ENCODE results near the gene SSTR5.

SSTR5 gene

GRCh38 chr16:1040346-1040745 is 32.2 kb upstream of the SSTR5 start:
- DNase-seq: no peak

DNA sequence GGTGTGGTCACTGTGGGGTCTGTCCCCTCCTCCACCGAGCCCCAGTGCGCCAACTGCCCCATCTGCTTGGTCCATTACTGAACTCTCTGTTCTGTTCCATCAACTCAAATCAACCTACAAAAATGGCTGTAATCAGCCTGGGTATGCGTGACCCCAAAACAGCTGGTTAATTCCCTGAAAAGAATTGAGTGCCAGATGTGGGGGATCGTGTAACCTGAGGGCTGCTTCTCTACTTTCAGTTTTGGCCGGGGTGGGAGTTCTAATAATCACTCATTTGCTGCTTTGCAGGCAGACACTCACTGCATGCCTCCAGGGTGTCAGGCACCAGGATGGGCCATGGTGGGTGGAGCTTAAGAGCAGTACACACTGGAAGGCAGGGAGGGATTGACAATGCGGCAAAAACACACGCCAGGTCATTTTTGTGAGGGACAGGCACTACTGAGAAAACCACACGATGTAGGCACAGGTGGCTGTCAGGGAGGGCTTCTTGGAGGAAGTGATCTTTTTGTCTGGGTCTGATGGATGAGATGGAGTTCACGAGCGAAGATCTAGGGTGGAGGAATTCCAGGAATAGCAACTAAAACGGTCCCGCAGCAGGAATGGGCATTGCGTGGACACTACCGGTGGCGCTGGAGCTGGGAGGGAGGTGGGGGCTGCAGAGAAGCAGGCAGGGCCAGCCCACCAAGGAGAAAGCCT is 30.4 kb upstream of the SSTR5 start:
- no peak for DNase-seq

DNA sequence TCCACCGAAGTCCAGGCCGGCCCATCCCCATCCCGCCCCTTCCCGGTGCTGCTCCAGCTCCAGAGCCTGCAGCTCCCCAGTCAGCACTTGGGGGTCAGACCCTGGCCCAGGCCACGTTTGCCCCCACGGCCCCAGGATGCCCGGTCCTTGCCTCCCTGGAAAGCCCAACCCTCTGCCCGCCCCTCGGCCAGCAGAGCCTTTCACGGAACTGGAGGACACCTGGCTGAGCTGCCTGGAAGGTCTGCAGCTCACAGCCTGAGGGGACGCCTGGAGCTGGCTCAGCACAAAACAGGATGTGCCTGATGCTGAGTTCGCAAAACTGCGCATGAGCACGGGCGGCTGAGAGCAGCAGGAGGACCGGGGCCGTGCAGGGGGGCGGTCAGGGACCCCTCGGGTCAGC is 29.7 kb upstream of the SSTR5 start:
- DNase-seq: no peak

DNA sequence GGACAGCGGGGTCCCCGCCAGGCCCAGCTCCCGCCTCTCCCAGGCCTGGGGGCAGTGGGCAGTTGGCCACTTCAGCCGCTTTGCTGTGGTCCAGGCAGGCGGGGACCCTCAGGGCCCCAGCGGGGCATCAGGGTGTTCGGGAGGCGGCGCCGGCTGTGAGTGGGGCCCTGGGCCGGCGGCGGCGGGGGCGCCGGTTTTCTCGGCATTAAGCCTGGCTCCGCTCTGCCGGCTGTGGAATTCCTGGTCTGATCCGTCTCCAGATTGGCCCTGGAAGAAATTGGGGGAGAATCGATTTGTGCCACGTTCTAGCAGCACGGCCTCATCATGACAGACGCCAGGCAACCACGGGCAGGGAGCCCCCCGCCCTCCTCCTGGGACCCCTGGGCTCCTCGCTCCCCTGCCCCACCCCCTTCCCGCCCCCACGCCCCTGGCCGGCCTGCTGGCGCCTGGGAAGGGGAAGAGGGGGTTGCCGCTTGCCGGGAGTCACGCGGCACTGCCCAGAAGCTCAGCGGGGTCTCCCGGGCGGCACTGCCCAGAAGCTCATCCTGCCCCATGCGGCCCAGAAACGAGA is 28.6 kb upstream of the SSTR5 start:
- DNase-seq: no peak

GRCh38 chr16:1044460-1045309 is 27.9 kb upstream of the SSTR5 start:
- DNase-seq: no peak

DNA sequence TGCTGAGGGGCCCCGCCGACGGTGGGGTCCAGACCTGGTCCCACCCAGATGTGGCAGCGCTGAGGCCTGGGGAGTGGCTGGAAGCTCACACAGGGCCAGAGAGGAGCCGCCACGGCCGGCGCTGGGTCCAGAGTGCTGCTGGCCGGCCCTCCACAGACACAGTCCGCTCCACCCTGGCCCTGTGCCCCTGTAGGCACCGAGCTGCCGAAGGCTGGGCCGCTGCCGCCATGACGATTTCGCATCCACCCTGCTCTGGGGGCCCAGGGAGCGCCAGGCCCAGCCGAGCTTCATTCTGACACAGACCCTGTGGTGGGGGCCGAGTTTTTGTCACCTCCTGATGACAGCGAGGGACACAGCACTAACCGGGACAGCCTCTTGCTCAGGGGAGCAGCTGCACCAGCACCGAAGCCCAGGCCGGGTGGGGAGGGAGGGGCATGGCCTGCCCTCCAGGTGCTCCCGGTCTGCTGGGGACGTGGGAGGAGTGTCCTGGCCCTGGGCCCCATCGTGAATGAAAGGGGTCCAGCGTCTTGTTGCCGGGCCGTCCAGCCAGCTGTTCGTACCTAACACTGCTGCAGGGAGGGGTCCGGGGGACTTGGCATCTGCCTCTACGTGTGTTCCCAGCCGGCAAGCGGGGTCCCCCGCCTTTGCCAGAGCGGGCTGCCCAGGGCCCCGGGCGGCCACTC is 27.1 kb upstream of the SSTR5 start:
- DNase-seq: no peak

- no peak for DNase-seq
Observed at GRCh38 chr16:1045993-1046911, 26.3 kb upstream of the SSTR5 start.

GRCh38 chr16:1047123-1047522 is 25.4 kb upstream of the SSTR5 start:
- no peak for DNase-seq

DNA sequence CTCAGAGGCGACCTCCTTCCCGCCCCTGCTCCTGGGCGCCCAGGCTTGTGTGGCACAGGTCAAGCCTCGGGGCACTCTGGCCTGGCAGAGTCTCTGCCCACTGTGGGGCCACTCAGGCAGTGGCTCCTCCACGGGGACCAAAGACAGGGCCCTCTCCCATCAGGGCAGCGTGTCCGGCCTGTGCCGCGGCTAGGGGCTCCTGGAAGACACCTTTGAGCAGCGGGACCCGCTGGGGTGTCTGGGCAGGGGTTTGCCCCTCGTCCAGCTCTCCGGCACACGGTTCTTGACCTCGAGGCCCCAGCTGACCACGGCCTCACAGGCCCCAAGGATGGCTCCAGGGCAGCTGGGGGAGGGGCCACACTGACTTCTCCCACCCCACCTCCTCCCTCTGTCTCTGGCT is 24.7 kb upstream of the SSTR5 start:
- DNase-seq: no peak

- DNase-seq: no peak
Observed at GRCh38 chr16:1048442-1049112, 24.0 kb upstream of the SSTR5 start.

GRCh38 chr16:1049113-1049975 is 23.2 kb upstream of the SSTR5 start:
- DNase-seq: no peak

GRCh38 chr16:1049976-1050247 is 22.6 kb upstream of the SSTR5 start:
- DNase-seq: no peak

DNA sequence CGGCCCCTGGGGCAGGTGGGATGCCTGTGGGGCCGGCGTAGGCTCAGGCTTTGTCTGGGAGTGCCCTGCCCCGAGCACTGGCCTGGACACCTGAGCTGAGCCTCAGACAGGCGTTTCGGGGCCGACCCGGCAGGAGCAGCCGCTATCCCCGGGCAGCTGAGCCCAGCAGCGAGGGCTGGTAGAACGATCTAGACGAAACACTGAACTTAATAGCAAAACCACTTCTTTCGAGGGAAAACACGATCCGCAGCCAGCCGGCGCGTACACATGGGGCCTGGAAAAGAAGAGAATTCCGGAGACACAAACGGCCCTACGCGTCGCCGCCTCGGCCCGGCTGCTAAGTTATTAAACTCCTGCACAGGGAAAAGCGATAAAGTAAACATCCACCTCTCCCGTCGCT is 22.0 kb upstream of the SSTR5 start:
- DNase-seq: no peak

- DNase-seq: no peak
Observed at GRCh38 chr16:1050921-1051320, 21.6 kb upstream of the SSTR5 start.

DNA sequence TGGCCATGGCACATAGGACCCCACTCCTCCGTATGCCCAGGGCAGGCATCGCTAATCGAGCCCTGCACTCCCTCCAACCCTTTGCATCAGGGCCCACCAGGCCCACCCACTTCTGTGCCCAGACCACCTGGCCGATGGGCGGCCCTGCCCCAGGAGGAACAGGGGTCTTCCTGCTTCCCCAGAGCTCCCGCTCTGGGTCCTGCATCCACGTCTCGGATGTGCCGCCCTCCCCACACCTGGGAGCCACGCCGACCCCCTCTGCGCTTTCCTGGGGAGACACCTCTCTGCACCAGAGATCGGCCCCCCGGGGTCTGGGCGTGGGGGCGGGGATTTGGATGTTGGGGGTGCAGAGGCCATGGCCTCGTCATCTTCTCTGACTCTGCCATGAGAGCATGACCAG is 21.1 kb upstream of the SSTR5 start:
- DNase-seq: no peak

- no peak for DNase-seq
Observed at GRCh38 chr16:1052721-1053120, 19.8 kb upstream of the SSTR5 start.

DNA sequence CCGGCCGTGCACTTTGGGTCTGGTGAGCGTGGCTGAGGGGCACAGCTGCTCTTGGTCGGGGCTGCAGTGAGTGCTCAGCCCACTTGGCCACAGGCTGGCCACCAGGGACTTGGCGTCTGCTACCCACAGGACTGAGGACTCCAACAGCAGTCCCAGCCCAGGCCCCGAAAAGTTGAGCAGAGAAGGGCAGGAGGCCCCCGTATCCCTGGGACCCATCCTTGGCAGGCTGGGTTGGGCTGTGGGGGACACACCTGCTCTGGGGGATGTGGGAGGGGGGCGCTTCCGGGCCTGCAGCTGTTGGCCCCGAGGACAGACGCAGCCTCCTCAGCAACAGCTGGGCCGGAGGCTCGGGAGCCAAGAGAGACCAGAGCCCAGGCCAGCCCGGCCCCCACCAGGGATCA is 19.4 kb upstream of the SSTR5 start:
- no peak for DNase-seq

DNA sequence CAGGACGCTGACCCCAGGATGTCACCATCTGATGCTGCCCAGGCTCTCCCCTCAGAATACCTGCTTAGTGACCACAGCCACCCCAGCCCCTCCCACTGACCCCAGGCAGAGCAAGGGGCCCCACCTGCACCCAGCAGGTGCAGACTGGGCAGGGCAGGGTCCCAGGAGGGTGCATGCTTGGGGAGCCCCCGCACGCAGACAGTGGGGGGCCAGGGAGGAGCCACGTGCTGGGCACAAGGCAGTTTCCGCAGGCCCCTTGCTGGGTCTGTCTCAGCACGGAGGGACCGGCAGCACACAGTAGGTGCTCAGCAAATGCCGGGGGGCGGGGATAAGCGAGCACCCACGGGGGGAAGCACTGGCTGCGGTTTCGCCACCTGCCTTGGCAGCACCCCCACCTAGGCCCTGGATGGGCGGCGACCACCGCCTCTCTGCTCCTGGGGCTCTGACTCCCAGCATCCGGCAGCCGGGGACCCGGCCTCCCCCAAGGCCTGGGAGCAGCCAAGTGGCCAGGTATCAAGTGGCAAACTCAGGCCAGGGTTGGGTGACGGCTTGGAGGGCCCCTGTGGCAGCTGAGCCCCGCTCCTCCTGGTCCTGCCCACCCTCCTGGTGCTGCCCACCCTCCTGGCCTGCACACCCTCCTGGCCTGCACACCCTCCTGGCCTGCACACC is 18.7 kb upstream of the SSTR5 start:
- no peak for DNase-seq

- peak; percentile 35 for DNase-seq
Observed at GRCh38 chr16:1054660-1055556, 17.6 kb upstream of the SSTR5 start.

- DNase-seq: no peak
Observed at GRCh38 chr16:1055557-1055924, 17.0 kb upstream of the SSTR5 start.
